Fibroblast of lung (primary cell): ENCODE data around the gene MYPOP.

ENCODE experiments used
- CTCF ChIP-seq, 2 donors: IDR thresholded peaks in 1 of 2; conservative IDR thresholded peaks in 1 of 2; 1 replicate in 1 of 2; 2 replicates in 1 of 2; pipeline ENCODE4 v1.5.1; 2011 to 2012; ENCODE audit warnings: low read length in 2 of 2, control low read depth in 1 of 2, inconsistent platforms in 1 of 2, low read depth in 1 of 2, mild to moderate bottlenecking in 1 of 2
- EZH2 ChIP-seq: IDR thresholded peaks from 2 replicates; pipeline ENCODE4 v1.5.1; 2012; ENCODE audit warnings: low read length, control low read depth, mild to moderate bottlenecking; ENCODE audit errors: missing control alignments

DNA sequence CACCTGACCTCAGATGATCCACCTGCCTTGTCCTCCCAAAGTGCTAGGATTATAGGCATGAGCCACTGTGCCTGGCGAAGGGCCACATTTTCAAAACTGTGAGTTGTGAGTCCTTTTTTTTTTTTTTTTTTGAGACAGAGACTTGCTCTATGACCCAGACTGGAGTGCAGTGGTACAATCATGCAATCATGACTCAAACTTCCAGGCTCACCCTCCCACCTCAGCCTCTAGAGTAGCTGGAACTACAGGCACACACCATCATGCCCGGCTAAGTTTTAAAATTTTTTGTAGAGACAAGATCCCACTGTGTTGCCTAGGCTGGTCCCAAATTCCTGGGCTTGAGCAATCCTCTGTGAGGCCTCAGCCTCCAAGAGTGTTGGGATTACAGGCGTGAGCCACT, 3.8 kb upstream of the MYPOP start:
- TF ChIP-seq CTCF (conservative IDR thresholded peaks at IDR 0.05 in 1 of 2, IDR thresholded peaks at IDR 0.05 in 1 of 2; ENCODE audit: low read depth in 1 of 2, low read length in 2 of 2), result no peak
- no peak for TF ChIP-seq EZH2
